H9 (cell line): ENCODE data around the gene ZNF335. TPM values are rescaled to one million over a fixed set of nuclear protein-coding genes. Genes with fewer than 3 reads are reported as not detected.

Experiments used
- DNase-seq: peaks from one replicate; pipeline ENCODE4 v3.0.0-alpha.2; 2017
- H2AFZ ChIP-seq: one replicate; pipeline ENCODE4 v1.6.1; 2013; ENCODE audit warnings: mild to moderate bottlenecking, low read length, control low read depth, moderate library complexity
- H2AK5ac ChIP-seq: 2 replicates; pipeline ENCODE4 v1.6.1; 2013; ENCODE audit warnings: low read length, control low read depth, mixed read lengths; ENCODE audit not compliant: insufficient read length
- H2BK120ac ChIP-seq: one replicate; pipeline ENCODE4 v1.6.1; 2013; ENCODE audit warnings: low read depth, mild to moderate bottlenecking, low read length, control low read depth, inconsistent platforms; ENCODE audit not compliant: poor library complexity, severe bottlenecking
- H2BK12ac ChIP-seq: 2 replicates; pipeline ENCODE4 v1.6.1; 2013; ENCODE audit warnings: low read length, control low read depth, mixed read lengths, low read depth; ENCODE audit not compliant: insufficient read length
- H2BK15ac ChIP-seq: 2 replicates; pipeline ENCODE4 v1.6.1; 2013; ENCODE audit warnings: low read depth, low read length, control low read depth
- H2BK20ac ChIP-seq: one replicate; pipeline ENCODE4 v1.6.1; 2013; ENCODE audit warnings: low read depth, mild to moderate bottlenecking, low read length, control low read depth, inconsistent platforms; ENCODE audit not compliant: poor library complexity, severe bottlenecking
- H2BK5ac ChIP-seq: 2 replicates; pipeline ENCODE4 v1.6.1; 2013; ENCODE audit warnings: low read length, control low read depth, mixed read lengths; ENCODE audit not compliant: insufficient read length
- H3K14ac ChIP-seq: 2 replicates; pipeline ENCODE4 v1.6.1; 2013; ENCODE audit warnings: low read length, control low read depth; ENCODE audit not compliant: insufficient read depth
- H3K18ac ChIP-seq: 2 replicates; pipeline ENCODE4 v1.6.1; 2013; ENCODE audit warnings: low read depth, mild to moderate bottlenecking, mixed read lengths, low read length, control low read depth; ENCODE audit not compliant: insufficient read length
- H3K23ac ChIP-seq: 2 replicates; pipeline ENCODE4 v1.6.1; 2013; ENCODE audit warnings: low read length, control low read depth, mixed read lengths, low read depth; ENCODE audit not compliant: insufficient read length
- H3K23me2 ChIP-seq: 2 replicates; pipeline ENCODE4 v1.6.1; 2013; ENCODE audit warnings: low read depth, mild to moderate bottlenecking, mixed read lengths, low read length, control low read depth; ENCODE audit not compliant: insufficient read length, poor library complexity, severe bottlenecking
- H3K27ac ChIP-seq: 2 replicates; pipeline ENCODE4 v1.5.1; 2013; ENCODE audit warnings: low read length, control low read depth, mixed read lengths, low read depth; ENCODE audit not compliant: insufficient read length
- H3K27me3 ChIP-seq: 2 replicates; pipeline ENCODE4 v1.6.1; 2013; ENCODE audit warnings: low read length, control low read depth, inconsistent platforms; ENCODE audit not compliant: insufficient read depth
- H3K4ac ChIP-seq: 2 replicates; pipeline ENCODE4 v1.6.1; 2013; ENCODE audit warnings: low read depth, mild to moderate bottlenecking, control low read depth, inconsistent platforms, low read length, moderate library complexity
- H3K4me1 ChIP-seq: 2 replicates; pipeline ENCODE4 v1.6.1; 2013; ENCODE audit warnings: low read length, control low read depth, inconsistent platforms; ENCODE audit not compliant: insufficient read depth
- H3K4me2 ChIP-seq: 2 replicates; pipeline ENCODE4 v1.6.1; 2013; ENCODE audit warnings: low read length, control low read depth, mixed read lengths; ENCODE audit not compliant: insufficient read length, insufficient read depth
- H3K56ac ChIP-seq: 2 replicates; pipeline ENCODE4 v1.6.1; 2013; ENCODE audit warnings: low read depth, mild to moderate bottlenecking, mixed read lengths, low read length, control low read depth; ENCODE audit not compliant: insufficient read length
- H3K79me1 ChIP-seq: 2 replicates; pipeline ENCODE4 v1.6.1; 2013; ENCODE audit warnings: low read depth, mild to moderate bottlenecking, moderate library complexity, low read length, control low read depth, inconsistent platforms; ENCODE audit not compliant: insufficient read depth, poor library complexity, severe bottlenecking
- H3K79me2 ChIP-seq: 2 replicates; pipeline ENCODE4 v1.6.1; 2013; ENCODE audit warnings: low read length, control low read depth, inconsistent platforms; ENCODE audit not compliant: insufficient read depth
- H3K9ac ChIP-seq: 2 replicates; pipeline ENCODE4 v1.6.1; 2013; ENCODE audit warnings: low read length, control low read depth, mixed read lengths; ENCODE audit not compliant: insufficient read length; ENCODE audit errors: extremely low read depth
- H3K9me3 ChIP-seq: one replicate; pipeline ENCODE4 v1.6.1; 2013; ENCODE audit warnings: low read depth, low read length, inconsistent platforms; ENCODE audit not compliant: control insufficient read depth
- H3T11ph ChIP-seq: one replicate; pipeline ENCODE4 v1.6.1; 2013; ENCODE audit warnings: mild to moderate bottlenecking, low read length, control low read depth, inconsistent platforms
- H4K20me1 ChIP-seq: one replicate; pipeline ENCODE4 v1.6.1; 2013; ENCODE audit not compliant: control insufficient read depth, insufficient read length, insufficient read depth
- H4K5ac ChIP-seq: 2 replicates; pipeline ENCODE4 v1.6.1; 2013; ENCODE audit warnings: low read depth, mild to moderate bottlenecking, mixed read lengths, low read length, control low read depth; ENCODE audit not compliant: insufficient read length
- H4K8ac ChIP-seq: replicated peaks from 2 replicates; pipeline ENCODE4 v1.6.1; 2013; ENCODE audit warnings: low read length, control low read depth, mixed read lengths, low read depth; ENCODE audit not compliant: insufficient read length
- H4K91ac ChIP-seq: 2 replicates; pipeline ENCODE4 v1.6.1; 2013; ENCODE audit warnings: low read depth, mild to moderate bottlenecking, moderate library complexity, mixed read lengths, low read length, control low read depth; ENCODE audit not compliant: insufficient read length
- H3K27ac Mint-ChIP-seq, 3 experiments: 2 replicates in 2 of 3; 3 replicates in 1 of 3; pipeline ENCODE4 v1.8.0; 2020 to 2021; ENCODE audit warnings: mixed read lengths in 3 of 3, mild to moderate bottlenecking in 1 of 3, moderate library complexity in 1 of 3
- H3K27me3 Mint-ChIP-seq: 2 replicates; pipeline ENCODE4 v1.8.0; 2021; ENCODE audit warnings: low read depth, mild to moderate bottlenecking, moderate library complexity, mixed read lengths
- H3K36me3 Mint-ChIP-seq, 3 experiments: 2 replicates in 2 of 3; 3 replicates in 1 of 3; pipeline ENCODE4 v1.8.0; 2020 to 2021; ENCODE audit warnings: low read depth in 3 of 3, mixed read lengths in 3 of 3; ENCODE audit not compliant: insufficient read depth in 1 of 3
- H3K4me1 Mint-ChIP-seq, 2 experiments: 2 replicates each; pipeline ENCODE4 v1.8.0; 2020; ENCODE audit warnings: mixed read lengths in 2 of 2
- H3K4me3 Mint-ChIP-seq, 2 experiments: 2 replicates in 1 of 2; 3 replicates in 1 of 2; pipeline ENCODE4 v1.8.0; 2020 to 2021; ENCODE audit warnings: mild to moderate bottlenecking in 2 of 2, mixed read lengths in 2 of 2, moderate library complexity in 1 of 2
- H3K9me3 Mint-ChIP-seq, 2 experiments: 2 replicates in 1 of 2; 3 replicates in 1 of 2; pipeline ENCODE4 v1.8.0; 2020; ENCODE audit warnings: mild to moderate bottlenecking in 2 of 2, mixed read lengths in 2 of 2, moderate library complexity in 1 of 2
- CTCF ChIP-seq: fragments of 200-600 bp; sonication (generic); conservative IDR thresholded peaks from 3 replicates; pipeline ENCODE4 v1.8.0; 2021; ENCODE audit warnings: antibody characterized with exemption, mild to moderate bottlenecking
- WGBS: extraction: QIAGEN DNeasy Blood & Tissue Kit; methylation state at CpG from one replicate; pipeline ENCODE4 v1.1.7; 2013; ENCODE audit warnings: missing lambda C conversion rate, low lambda C conversion rate, mixed read lengths; ENCODE audit not compliant: insufficient read length; ENCODE audit errors: extremely low coverage; 5-methylcytosine and 5-hydroxymethylcytosine counted together
- total RNA-seq: library from RNA; stranded (reverse); gene quantifications from 2 replicates; pipeline ENCODE4 v1.2.1, GENCODE V29; 2021

The ZNF335 gene
- total RNA-seq, 1 experiment from 2014 or later, result 21.1 TPM

GRCh38 chr20:46010491-46011391, 38.7 kb upstream of the ZNF335 start:
- Histone ChIP-seq H2BK5ac (no peak overlapping the region), H2BK12ac (no peak overlapping the region), H3K79me2 (no peaks in the 10 kb centered on the region), H3K23ac (no peak overlapping the region), H4K5ac (no peak overlapping the region), H2BK120ac (no peak overlapping the region), H3K9ac (no peak overlapping the region), H3K4me1 (peaks cover 9% of the 10 kb centered on the region; the same call in 1 of the 2 replicates), H2AFZ (no peak overlapping the region), H4K20me1 (no peaks in the 10 kb centered on the region), H3K4me2 (no peak overlapping the region), H2BK15ac (no peak overlapping the region), H4K91ac (no peak overlapping the region), H3K14ac (no peak overlapping the region), H4K8ac (no peak overlapping the region), H3K79me1 (no peaks in the 10 kb centered on the region), H3K27me3 (no peaks in the 10 kb centered on the region; the same call in 1 of the 2 replicates), H3T11ph (no peak overlapping the region), H3K9me3 (no peaks in the 10 kb centered on the region), H2AK5ac (no peak overlapping the region), H3K18ac (no peak overlapping the region), H3K56ac (no peak overlapping the region), H3K23me2 (peaks cover 6% of the 10 kb centered on the region), H3K4ac (no peak overlapping the region), H2BK20ac (no peak overlapping the region), H3K27ac (no peak overlapping the region)
- Mint-ChIP-seq H3K27me3 (peaks cover 23% of the 10 kb centered on the region), H3K36me3 (peaks cover 5 to 18% (median 9%) of the 10 kb centered on the region in 3 experiments), H3K9me3 (peaks cover 5 to 17% of the 10 kb centered on the region in 2 experiments; a peak in 2 of 5 replicates), H3K27ac (peak overlapping the region; percentile 33 to 79 (median 71); a peak in 3 of 7 replicates), H3K4me1 (peaks cover 37 to 48% of the 10 kb centered on the region in 2 experiments), H3K4me3 (peak overlapping the region in 1 of 2 experiments; percentile 0; a peak in 1 of 5 replicates)
- WGBS, result no CpG with 5 or more reads among the region's 74 CpGs
- TF ChIP-seq CTCF, result no peak
- no peak for DNase-seq
